Fibroblast of the aortic adventitia (primary cell): ENCODE data around the gene TMEM63C. TPM values are rescaled to one million over a fixed set of nuclear protein-coding genes. Genes with fewer than 3 reads are reported as not detected.

ENCODE experiments used
- DNase-seq: peaks from one replicate; pipeline ENCODE4 v3.0.0-alpha.2; 2010; ENCODE audit warnings: low read depth
- H3K4me3 ChIP-seq: 2 replicates; pipeline ENCODE4 v1.5.1; 2011; ENCODE audit warnings: low read depth, mild to moderate bottlenecking, control low read depth, low read length, moderate library complexity
- CTCF ChIP-seq: IDR thresholded peaks from 2 replicates; pipeline ENCODE4 v1.5.1; 2011; ENCODE audit warnings: mild to moderate bottlenecking, low read length, control low read depth, inconsistent platforms; ENCODE audit not compliant: insufficient read depth
- total RNA-seq: library from RNA; depleted of rRNA; stranded (reverse); fragments of >200 nt; gene quantifications from 2 replicates; pipeline ENCODE4 v1.2.3, GENCODE V29; 2012; ENCODE audit warnings: low replicate concordance

Gene TMEM63C
- total RNA-seq, 1 donor, result not detected

- no peak for TF ChIP-seq CTCF
- DNase-seq, result no peak
- no peak overlapping the region for H3K4me3 ChIP-seq
These were observed 41.0 kb upstream of the TMEM63C start for GRCh38 chr14:77140359-77141213.

- no peak for DNase-seq
- peak; percentile 33 for TF ChIP-seq CTCF
- H3K4me3 ChIP-seq, result peak within 1 kb of the TSS; percentile 41
These were observed 40.2 kb upstream of the TMEM63C start, which contains the start of gene ZDHHC22 for GRCh38 chr14:77141214-77142004. TSS of gene ZDHHC22 (minus strand) at chr14:77141791. CDS start at chr14:77139738, 2,053 bp downstream.

- TF ChIP-seq CTCF, result no peak
These were observed 39.4 kb upstream of the TMEM63C start for GRCh38 chr14:77142005-77142800.

GRCh38 chr14:77143071-77143470, 38.5 kb upstream of the TMEM63C start:
- TF ChIP-seq CTCF, result no peak

More at GRCh38 chr14:77142005-77142800, 39.4 kb upstream of the TMEM63C start:
- DNase-seq, result no peak
- H3K4me3 ChIP-seq, result no peak overlapping the region

GRCh38 chr14:77144412-77145115, 37.0 kb upstream of the TMEM63C start:
- TF ChIP-seq CTCF, result no peak

More at GRCh38 chr14:77143071-77143470, 38.5 kb upstream of the TMEM63C start:
- no peak overlapping the region for H3K4me3 ChIP-seq
- DNase-seq, result no peak

More at GRCh38 chr14:77144412-77145115, 37.0 kb upstream of the TMEM63C start:
- H3K4me3 ChIP-seq, result no peak overlapping the region
- DNase-seq, result no peak
